H9 (cell line): Measurements from ENCODE around the gene SLC4A9. TPM values are rescaled to one million over a fixed set of nuclear protein-coding genes. Genes with fewer than 3 reads are reported as not detected.

Experiments used
- DNase-seq: peaks from one replicate; pipeline ENCODE4 v3.0.0-alpha.2; 2017
- H2AFZ ChIP-seq: one replicate; pipeline ENCODE4 v1.6.1; 2013; ENCODE audit warnings: mild to moderate bottlenecking, low read length, control low read depth, moderate library complexity
- H2AK5ac ChIP-seq: 2 replicates; pipeline ENCODE4 v1.6.1; 2013; ENCODE audit warnings: low read length, control low read depth, mixed read lengths; ENCODE audit not compliant: insufficient read length
- H2BK120ac ChIP-seq: one replicate; pipeline ENCODE4 v1.6.1; 2013; ENCODE audit warnings: low read depth, mild to moderate bottlenecking, low read length, control low read depth, inconsistent platforms; ENCODE audit not compliant: poor library complexity, severe bottlenecking
- H2BK12ac ChIP-seq: 2 replicates; pipeline ENCODE4 v1.6.1; 2013; ENCODE audit warnings: low read length, control low read depth, mixed read lengths, low read depth; ENCODE audit not compliant: insufficient read length
- H2BK15ac ChIP-seq: 2 replicates; pipeline ENCODE4 v1.6.1; 2013; ENCODE audit warnings: low read depth, low read length, control low read depth
- H2BK20ac ChIP-seq: one replicate; pipeline ENCODE4 v1.6.1; 2013; ENCODE audit warnings: low read depth, mild to moderate bottlenecking, low read length, control low read depth, inconsistent platforms; ENCODE audit not compliant: poor library complexity, severe bottlenecking
- H2BK5ac ChIP-seq: 2 replicates; pipeline ENCODE4 v1.6.1; 2013; ENCODE audit warnings: low read length, control low read depth, mixed read lengths; ENCODE audit not compliant: insufficient read length
- H3K14ac ChIP-seq: 2 replicates; pipeline ENCODE4 v1.6.1; 2013; ENCODE audit warnings: low read length, control low read depth; ENCODE audit not compliant: insufficient read depth
- H3K18ac ChIP-seq: 2 replicates; pipeline ENCODE4 v1.6.1; 2013; ENCODE audit warnings: low read depth, mild to moderate bottlenecking, mixed read lengths, low read length, control low read depth; ENCODE audit not compliant: insufficient read length
- H3K23ac ChIP-seq: 2 replicates; pipeline ENCODE4 v1.6.1; 2013; ENCODE audit warnings: low read length, control low read depth, mixed read lengths, low read depth; ENCODE audit not compliant: insufficient read length
- H3K23me2 ChIP-seq: 2 replicates; pipeline ENCODE4 v1.6.1; 2013; ENCODE audit warnings: low read depth, mild to moderate bottlenecking, mixed read lengths, low read length, control low read depth; ENCODE audit not compliant: insufficient read length, poor library complexity, severe bottlenecking
- H3K27ac ChIP-seq: 2 replicates; pipeline ENCODE4 v1.5.1; 2013; ENCODE audit warnings: low read length, control low read depth, mixed read lengths, low read depth; ENCODE audit not compliant: insufficient read length
- H3K27me3 ChIP-seq: 2 replicates; pipeline ENCODE4 v1.6.1; 2013; ENCODE audit warnings: low read length, control low read depth, inconsistent platforms; ENCODE audit not compliant: insufficient read depth
- H3K4ac ChIP-seq: 2 replicates; pipeline ENCODE4 v1.6.1; 2013; ENCODE audit warnings: low read depth, mild to moderate bottlenecking, control low read depth, inconsistent platforms, low read length, moderate library complexity
- H3K4me1 ChIP-seq: 2 replicates; pipeline ENCODE4 v1.6.1; 2013; ENCODE audit warnings: low read length, control low read depth, inconsistent platforms; ENCODE audit not compliant: insufficient read depth
- H3K4me2 ChIP-seq: 2 replicates; pipeline ENCODE4 v1.6.1; 2013; ENCODE audit warnings: low read length, control low read depth, mixed read lengths; ENCODE audit not compliant: insufficient read length, insufficient read depth
- H3K56ac ChIP-seq: 2 replicates; pipeline ENCODE4 v1.6.1; 2013; ENCODE audit warnings: low read depth, mild to moderate bottlenecking, mixed read lengths, low read length, control low read depth; ENCODE audit not compliant: insufficient read length
- H3K79me1 ChIP-seq: 2 replicates; pipeline ENCODE4 v1.6.1; 2013; ENCODE audit warnings: low read depth, mild to moderate bottlenecking, moderate library complexity, low read length, control low read depth, inconsistent platforms; ENCODE audit not compliant: insufficient read depth, poor library complexity, severe bottlenecking
- H3K79me2 ChIP-seq: 2 replicates; pipeline ENCODE4 v1.6.1; 2013; ENCODE audit warnings: low read length, control low read depth, inconsistent platforms; ENCODE audit not compliant: insufficient read depth
- H3K9ac ChIP-seq: 2 replicates; pipeline ENCODE4 v1.6.1; 2013; ENCODE audit warnings: low read length, control low read depth, mixed read lengths; ENCODE audit not compliant: insufficient read length; ENCODE audit errors: extremely low read depth
- H3K9me3 ChIP-seq: one replicate; pipeline ENCODE4 v1.6.1; 2013; ENCODE audit warnings: low read depth, low read length, inconsistent platforms; ENCODE audit not compliant: control insufficient read depth
- H3T11ph ChIP-seq: one replicate; pipeline ENCODE4 v1.6.1; 2013; ENCODE audit warnings: mild to moderate bottlenecking, low read length, control low read depth, inconsistent platforms
- H4K20me1 ChIP-seq: one replicate; pipeline ENCODE4 v1.6.1; 2013; ENCODE audit not compliant: control insufficient read depth, insufficient read length, insufficient read depth
- H4K5ac ChIP-seq: 2 replicates; pipeline ENCODE4 v1.6.1; 2013; ENCODE audit warnings: low read depth, mild to moderate bottlenecking, mixed read lengths, low read length, control low read depth; ENCODE audit not compliant: insufficient read length
- H4K8ac ChIP-seq: replicated peaks from 2 replicates; pipeline ENCODE4 v1.6.1; 2013; ENCODE audit warnings: low read length, control low read depth, mixed read lengths, low read depth; ENCODE audit not compliant: insufficient read length
- H4K91ac ChIP-seq: 2 replicates; pipeline ENCODE4 v1.6.1; 2013; ENCODE audit warnings: low read depth, mild to moderate bottlenecking, moderate library complexity, mixed read lengths, low read length, control low read depth; ENCODE audit not compliant: insufficient read length
- H3K27ac Mint-ChIP-seq, 3 experiments: 2 replicates in 2 of 3; 3 replicates in 1 of 3; pipeline ENCODE4 v1.8.0; 2020 to 2021; ENCODE audit warnings: mixed read lengths in 3 of 3, mild to moderate bottlenecking in 1 of 3, moderate library complexity in 1 of 3
- H3K27me3 Mint-ChIP-seq: 2 replicates; pipeline ENCODE4 v1.8.0; 2021; ENCODE audit warnings: low read depth, mild to moderate bottlenecking, moderate library complexity, mixed read lengths
- H3K36me3 Mint-ChIP-seq, 3 experiments: 2 replicates in 2 of 3; 3 replicates in 1 of 3; pipeline ENCODE4 v1.8.0; 2020 to 2021; ENCODE audit warnings: low read depth in 3 of 3, mixed read lengths in 3 of 3; ENCODE audit not compliant: insufficient read depth in 1 of 3
- H3K4me1 Mint-ChIP-seq, 2 experiments: 2 replicates each; pipeline ENCODE4 v1.8.0; 2020; ENCODE audit warnings: mixed read lengths in 2 of 2
- H3K4me3 Mint-ChIP-seq, 2 experiments: 2 replicates in 1 of 2; 3 replicates in 1 of 2; pipeline ENCODE4 v1.8.0; 2020 to 2021; ENCODE audit warnings: mild to moderate bottlenecking in 2 of 2, mixed read lengths in 2 of 2, moderate library complexity in 1 of 2
- H3K9me3 Mint-ChIP-seq, 2 experiments: 2 replicates in 1 of 2; 3 replicates in 1 of 2; pipeline ENCODE4 v1.8.0; 2020; ENCODE audit warnings: mild to moderate bottlenecking in 2 of 2, mixed read lengths in 2 of 2, moderate library complexity in 1 of 2
- CTCF ChIP-seq: fragments of 200-600 bp; sonication (generic); conservative IDR thresholded peaks from 3 replicates; pipeline ENCODE4 v1.8.0; 2021; ENCODE audit warnings: antibody characterized with exemption, mild to moderate bottlenecking
- WGBS: extraction: QIAGEN DNeasy Blood & Tissue Kit; methylation state at CpG from one replicate; pipeline ENCODE4 v1.1.7; 2013; ENCODE audit warnings: missing lambda C conversion rate, low lambda C conversion rate, mixed read lengths; ENCODE audit not compliant: insufficient read length; ENCODE audit errors: extremely low coverage; 5-methylcytosine and 5-hydroxymethylcytosine counted together
- total RNA-seq: library from RNA; stranded (reverse); gene quantifications from 2 replicates; pipeline ENCODE4 v1.2.1, GENCODE V29; 2021

Gene SLC4A9
- total RNA-seq, 1 experiment from 2014 or later: 0.07 TPM

GRCh38 chr5:140366589-140367255 is 6.7 kb downstream of the SLC4A9 start:
- H2BK15ac ChIP-seq: no peak overlapping the region
- H3K56ac ChIP-seq: no peak overlapping the region
- no peak overlapping the region for H3K27ac ChIP-seq
- no peak overlapping the region for H4K5ac ChIP-seq
- no peak overlapping the region for H2AFZ ChIP-seq
- H3K27ac Mint-ChIP-seq: no peak overlapping the region
- no peak overlapping the region for H3K4me3 Mint-ChIP-seq
- H4K91ac ChIP-seq: no peak overlapping the region
- no peak overlapping the region for H3K4me2 ChIP-seq
- no peak overlapping the region for H2BK20ac ChIP-seq
- H3K27me3 Mint-ChIP-seq: peaks cover 10% of the 10 kb centered on the region
- no peaks in the 10 kb centered on the region for H3K79me1 ChIP-seq
- no peaks in the 10 kb centered on the region; the same call in 1 of the 2 replicates for H3K4me1 ChIP-seq
- H3K36me3 Mint-ChIP-seq: no peaks in the 10 kb centered on the region
- H2BK5ac ChIP-seq: no peak overlapping the region
- DNase-seq: no peak
- H2BK12ac ChIP-seq: no peak overlapping the region
- H4K8ac ChIP-seq: no peak overlapping the region
- H2AK5ac ChIP-seq: no peak overlapping the region
- no peaks in the 10 kb centered on the region for H3K9me3 Mint-ChIP-seq
- no peak overlapping the region for H3K4ac ChIP-seq
- H3K4me1 Mint-ChIP-seq: peaks cover 7 to 14% of the 10 kb centered on the region in 2 experiments
- no peak overlapping the region for H3K18ac ChIP-seq
- H4K20me1 ChIP-seq: no peaks in the 10 kb centered on the region
- H3K14ac ChIP-seq: no peak overlapping the region
- no peaks in the 10 kb centered on the region for H3K9me3 ChIP-seq
- H3K79me2 ChIP-seq: no peaks in the 10 kb centered on the region
- no peak overlapping the region for H3T11ph ChIP-seq
- H3K23me2 ChIP-seq: peaks cover 4% of the 10 kb centered on the region
- no peak for TF ChIP-seq CTCF
- no peak overlapping the region for H3K23ac ChIP-seq
- H2BK120ac ChIP-seq: no peak overlapping the region
- H3K27me3 ChIP-seq: no peaks in the 10 kb centered on the region
- no peak overlapping the region for H3K9ac ChIP-seq
- WGBS: no CpG with 5 or more reads among the region's 7 CpGs
